ENCODE data around the gene ZNF157.
"Not testable (repeated sequence)": the region's sequence is repeated elsewhere in the genome, so short reads cannot be mapped to it uniquely, and the experiment has no call there.

The ZNF157 gene

DNA sequence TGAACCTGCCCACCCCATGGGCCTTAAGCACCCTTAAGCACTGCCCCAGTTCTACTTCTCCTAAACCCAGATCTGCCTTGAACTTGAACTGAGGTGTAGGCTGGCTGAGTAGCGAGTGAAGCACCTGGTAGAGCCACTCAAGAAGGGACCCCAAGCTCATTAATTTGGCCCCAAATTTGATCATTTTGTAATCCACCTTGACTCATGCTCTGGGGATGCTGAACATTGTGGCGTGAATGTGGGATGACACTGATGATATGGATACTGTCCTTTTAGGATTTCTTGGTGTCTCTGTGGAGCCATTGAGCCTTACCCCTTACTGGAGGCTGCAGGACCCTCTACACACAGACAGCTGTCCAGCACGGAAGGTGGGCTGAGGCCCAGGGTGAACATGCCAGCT lies at the start of gene ZNF157:
Gene ZNF157 (plus strand): TSS at position 301 of the 400 bp plus-strand sequence. CDS start 91 bp downstream, at position 392.
- DNase-seq (ENCODE audit: low read depth) = no peak

DNA sequence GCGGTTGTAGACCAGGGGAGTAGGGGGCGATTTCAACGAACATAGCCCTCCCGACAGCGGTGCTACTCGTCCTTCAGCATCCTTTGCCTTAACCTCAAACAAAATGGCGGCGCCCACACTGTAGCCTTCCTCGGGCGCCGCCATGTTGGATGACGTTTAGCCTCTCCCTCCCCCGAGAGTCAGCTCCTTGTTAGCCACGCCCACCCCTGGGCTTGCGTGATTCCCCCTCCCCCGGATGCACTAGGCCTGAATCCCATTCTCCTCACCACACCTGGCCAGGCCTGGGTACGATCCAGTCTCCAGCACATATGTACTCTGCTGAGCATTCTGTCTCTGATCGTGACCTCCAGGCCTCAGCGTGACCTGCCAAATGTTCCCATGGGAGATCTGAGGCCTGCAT lies 49.0 kb upstream of the ZNF157 start:
- no peak for DNase-seq (ENCODE audit: low read depth)

DNA sequence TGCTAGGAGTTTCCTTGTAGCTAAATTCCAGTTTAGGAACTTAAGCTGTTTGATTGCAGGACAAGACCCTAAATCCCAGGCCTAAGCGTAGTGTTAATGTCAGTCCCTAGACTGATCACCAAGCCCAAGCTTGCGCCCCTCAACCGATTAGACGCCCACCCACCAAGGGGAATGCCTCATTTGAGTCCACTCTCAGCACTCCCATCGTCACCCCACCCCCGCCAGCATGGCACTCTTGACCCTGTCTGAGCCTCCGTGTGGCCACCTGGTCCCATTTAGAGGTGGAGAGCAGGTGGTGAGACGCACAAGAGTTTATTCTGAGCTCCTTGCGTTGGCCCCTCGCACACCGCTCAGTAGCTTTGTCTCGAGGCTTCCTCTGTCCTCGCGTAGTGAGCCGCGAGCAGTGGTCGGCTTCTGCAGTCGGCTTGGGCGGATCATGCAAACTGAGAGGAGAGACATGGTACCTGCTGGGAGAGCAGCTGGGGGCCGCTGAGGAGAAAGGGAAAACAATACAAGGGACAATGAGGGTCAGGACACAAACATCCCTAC lies 48.5 kb upstream of the ZNF157 start:
- DNase-seq (ENCODE audit: low read depth) = no peak

DNA sequence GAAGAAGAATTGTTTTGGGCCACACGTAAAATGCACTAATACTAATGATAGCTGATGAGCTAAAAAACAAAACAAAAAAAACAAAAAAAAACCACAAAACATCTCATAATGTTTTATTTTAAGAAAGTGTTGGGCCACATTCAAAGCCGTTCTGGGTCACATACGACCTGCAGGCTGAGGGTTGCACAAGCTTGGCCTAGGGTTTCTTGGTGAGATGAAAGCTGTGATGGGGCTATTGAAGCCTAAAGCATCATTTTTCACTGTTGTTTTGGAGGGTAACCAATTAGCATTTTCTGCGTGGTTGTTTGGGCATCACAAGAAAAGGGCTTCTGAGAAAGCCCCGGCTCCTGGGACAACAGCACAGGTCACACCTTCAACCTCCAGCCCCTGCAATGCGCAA lies 42.5 kb upstream of the ZNF157 start:
- DNase-seq (ENCODE audit: low read depth) = no peak

DNA sequence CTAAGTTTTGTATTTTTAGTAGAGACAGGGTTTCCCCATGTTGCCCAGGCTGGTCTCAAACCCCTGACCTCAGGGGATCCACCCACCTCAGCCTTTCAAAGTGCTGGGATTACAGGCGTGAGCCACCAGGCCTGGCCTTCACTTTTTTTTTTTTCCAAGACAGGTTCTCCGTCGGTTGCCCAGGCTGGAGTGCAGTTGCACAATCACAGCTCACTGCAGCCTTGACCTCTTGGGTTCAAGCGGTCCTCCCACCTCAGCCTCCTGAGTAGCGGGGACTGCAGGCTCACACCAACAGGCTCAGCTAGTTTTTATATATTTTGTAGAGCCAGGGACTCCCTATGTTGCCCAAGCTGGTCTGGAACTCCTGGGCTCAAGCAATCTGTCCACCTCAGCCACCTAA lies 37.6 kb upstream of the ZNF157 start:
- not testable (repeated sequence) for DNase-seq (ENCODE audit: low read depth)

DNA sequence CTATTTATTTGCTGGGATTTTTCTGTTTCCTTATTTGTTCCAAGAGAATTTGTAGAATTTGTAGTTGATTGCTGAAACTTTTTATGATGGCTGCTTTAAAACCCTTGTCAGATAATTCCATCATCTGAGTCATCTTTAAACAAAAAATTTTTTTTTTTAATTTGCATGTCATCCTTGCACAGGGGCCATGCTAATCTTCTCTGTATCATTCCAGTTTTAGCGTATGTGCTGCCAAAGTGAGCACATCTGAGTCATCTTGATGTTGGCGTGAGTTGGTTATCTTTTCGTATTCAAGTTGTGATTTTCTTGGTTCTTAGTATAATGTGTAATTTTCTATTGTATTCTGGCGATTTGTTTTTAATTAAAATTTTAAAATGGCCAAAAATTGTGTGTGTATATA lies 18.7 kb upstream of the ZNF157 start:
- DNase-seq (ENCODE audit: low read depth) = no peak

DNA sequence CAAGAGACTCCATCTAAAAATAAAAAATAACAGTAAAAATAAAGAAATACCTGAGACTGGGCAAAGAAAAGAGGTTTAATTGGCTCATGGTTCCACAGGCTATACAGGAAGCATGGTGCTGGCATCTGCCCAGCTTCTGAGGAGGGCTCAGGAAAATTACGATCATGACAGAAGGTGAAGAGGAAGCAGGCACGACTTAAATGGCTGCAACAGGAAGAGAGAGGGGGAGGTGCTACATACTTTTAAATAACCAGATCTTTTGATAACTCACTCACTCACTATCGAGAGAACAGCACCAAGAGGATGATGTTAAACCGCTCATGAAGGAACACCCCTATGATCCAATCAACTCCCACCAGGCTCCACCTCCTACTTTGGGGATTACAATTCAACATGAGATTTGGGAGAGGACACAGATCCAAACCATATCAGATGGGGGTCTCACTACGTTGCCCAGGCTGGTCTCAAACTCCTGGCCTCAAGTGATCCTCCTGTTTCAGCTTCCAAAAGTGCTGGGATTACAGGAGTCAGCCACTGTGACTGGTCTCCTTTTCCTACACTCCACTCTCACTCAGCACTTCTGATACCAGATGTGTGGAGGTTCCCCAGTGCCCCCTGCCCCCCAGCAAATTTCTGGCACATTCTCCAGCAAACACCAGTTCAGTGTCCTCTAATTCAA lies 11.9 kb upstream of the ZNF157 start:
- peak; percentile 7 for DNase-seq (ENCODE audit: low read depth)

DNA sequence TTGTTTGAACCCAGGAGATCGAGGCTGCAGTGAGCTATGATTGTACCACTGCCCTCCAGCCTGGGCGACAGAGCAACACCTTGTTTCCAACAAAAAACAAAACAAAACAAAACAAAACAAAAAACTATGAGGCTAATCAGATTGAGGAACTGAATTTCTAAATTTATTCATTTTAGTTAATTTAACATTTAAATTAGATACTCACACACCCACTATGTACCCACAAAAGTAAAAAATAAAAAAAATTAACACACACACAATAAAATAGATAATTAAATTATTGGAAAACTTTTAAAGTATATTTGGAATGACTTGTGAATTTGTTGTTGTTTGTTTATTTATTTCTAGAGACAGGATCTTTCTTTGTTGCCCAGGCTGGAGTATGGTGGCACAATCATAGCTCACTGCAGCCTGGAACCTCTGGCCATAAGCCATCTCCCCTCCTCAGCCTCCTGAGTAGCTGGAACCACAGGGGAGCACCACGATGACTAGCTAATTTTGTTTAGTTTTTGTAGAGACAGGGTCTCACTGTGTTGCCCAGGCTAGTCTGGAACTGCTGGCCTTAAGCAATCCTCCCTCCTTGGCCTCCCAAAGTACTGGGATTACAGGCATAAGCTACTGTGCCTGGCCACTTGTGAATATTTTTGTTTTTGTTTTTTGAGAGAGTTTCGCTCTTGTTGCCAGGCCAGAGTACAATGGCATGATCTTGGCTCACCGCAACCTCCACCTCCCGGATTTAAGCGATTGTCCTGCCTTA lies 9.8 kb upstream of the ZNF157 start:
- DNase-seq (ENCODE audit: low read depth) = no peak

DNA sequence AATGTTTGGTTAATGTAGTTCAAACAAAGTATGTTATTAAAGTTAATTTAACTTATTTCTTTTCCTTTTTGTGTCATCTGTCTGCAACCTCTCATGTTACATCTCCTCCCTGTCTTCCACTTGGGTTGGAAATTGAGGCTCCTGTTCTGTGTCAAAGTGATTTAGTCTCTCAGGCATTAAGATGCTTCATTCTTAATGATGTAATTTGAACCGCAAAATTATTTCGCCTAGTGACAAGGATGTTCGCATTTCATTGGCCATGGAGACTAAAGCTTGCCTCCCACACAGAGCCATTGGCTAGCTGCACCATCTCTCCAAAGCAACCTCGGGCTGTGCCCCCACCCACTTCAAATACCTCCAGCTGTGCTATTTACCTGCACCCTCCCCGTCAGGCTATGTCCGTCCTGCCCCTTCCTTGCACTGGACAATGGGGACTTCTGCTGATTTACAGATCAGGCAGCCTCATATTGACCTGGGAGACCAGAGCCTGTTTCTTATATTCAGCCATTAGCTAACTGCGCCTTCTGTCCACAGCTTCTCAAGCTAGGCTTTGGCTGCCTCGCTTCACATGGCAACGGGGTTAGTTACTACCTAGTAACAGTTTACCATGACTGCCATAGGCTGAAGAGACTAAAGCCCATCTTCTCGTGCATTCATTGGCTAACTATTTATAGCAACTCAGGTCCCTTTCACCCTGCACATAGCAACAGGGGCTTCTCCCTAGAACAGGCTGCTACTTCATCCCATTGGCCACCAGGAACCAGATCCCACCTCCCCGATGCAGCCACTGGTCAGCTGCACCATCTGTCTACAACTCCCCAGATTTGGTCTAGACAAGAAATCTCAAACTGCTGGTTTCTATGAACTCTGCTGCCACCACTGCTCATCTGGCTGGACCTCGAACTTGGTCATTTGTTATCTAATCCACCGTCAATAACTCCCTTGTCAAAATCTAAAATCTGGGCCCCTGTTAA lies 8.6 kb upstream of the ZNF157 start:
- DNase-seq (ENCODE audit: low read depth) = no peak

DNA sequence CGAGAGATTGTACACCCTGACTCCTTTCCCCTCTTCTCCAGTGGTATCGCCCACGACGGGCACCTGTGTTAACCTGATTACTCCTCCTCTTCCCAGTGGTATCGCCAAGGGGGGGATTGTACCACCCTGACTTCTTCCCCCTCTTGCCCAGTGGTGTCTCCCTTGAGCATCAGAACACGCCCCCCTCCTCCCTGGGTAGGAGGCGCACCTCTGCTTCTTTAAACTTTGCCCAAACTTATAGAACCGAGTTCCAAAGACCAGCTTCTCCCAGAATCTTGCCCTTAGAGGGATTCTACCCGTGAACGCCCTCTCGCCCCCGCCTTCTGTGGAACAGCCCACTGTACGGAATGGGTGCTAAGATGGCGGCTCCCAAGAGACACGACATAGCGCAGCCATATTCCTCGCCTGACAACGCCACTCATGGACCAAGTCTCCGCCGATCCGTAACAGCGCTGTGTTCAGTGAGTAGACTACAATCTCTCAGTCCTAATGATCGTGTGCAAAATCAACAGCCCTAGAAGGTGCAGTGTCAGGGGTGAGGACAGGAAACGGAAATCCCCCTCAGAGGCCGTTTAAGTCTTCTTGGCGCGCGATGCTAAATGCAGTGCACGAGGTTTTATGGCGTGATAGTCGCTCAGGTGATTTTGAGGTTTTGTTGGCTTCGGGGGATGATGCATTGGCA lies 4.2 kb upstream of the ZNF157 start:
- DNase-seq (ENCODE audit: low read depth) = peak; percentile 46

DNA sequence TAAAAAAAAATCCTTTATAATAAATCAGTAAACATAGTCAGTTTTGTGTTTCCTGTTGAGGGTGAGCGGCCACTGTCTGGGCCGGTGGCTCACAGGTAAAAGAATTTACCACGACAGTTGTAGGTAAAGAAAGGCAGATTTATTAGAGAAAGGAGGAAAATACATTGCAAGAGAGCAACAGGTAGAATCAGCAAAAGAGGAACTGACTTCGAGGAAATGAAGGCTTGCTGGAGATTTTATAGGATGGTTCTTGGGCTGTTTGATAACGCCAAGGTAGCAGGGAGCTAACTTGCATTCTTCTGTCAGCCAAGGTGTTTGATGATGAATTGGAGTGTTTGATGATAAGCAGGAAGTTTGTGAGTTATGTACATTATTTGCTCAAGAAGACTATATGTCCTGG lies 2.8 kb downstream of the ZNF157 start:
- no peak for DNase-seq (ENCODE audit: low read depth)

DNA sequence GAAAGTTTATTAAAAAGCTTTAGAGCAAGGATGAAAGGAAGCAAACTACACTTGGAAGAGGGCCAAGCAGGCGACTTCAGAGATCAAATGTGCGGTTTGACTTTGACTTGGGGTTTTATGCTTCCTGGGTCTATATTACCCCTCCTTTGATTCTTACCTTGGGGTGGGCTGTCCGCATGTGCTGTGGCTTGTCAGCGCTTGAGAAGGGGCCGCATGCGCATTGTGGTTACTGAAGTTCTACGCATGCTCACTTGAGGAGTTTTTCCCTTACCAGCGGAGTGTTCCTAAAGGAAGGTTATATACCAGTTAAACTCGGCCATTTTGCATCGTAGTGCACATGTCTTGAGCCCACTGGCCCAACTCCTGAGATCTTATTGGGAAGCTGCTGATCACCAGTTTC lies 9.9 kb downstream of the ZNF157 start:
- DNase-seq (ENCODE audit: low read depth) = peak; percentile 40

DNA sequence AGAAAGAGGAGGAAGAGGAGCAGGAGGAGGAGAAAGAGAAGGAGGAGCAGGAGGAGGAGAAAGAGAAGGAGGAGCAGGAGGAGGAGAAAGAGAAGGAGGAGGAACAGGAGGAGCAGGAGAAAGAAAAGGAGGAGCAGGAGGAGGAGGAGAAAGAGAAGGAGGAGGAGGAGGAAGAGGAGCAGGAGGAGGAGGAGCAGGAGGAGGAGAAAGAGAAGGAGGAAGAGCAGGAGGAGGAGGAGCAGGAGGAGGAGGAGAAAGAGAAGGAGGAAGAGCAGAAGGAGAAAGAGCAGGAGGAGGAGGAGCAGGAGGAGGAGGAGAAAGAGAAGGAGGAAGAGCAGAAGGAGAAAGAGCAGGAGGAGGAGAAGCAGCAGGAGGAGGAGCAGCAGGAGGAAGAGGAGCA lies 10.5 kb downstream of the ZNF157 start:
- DNase-seq (ENCODE audit: low read depth) = not testable (repeated sequence)

DNA sequence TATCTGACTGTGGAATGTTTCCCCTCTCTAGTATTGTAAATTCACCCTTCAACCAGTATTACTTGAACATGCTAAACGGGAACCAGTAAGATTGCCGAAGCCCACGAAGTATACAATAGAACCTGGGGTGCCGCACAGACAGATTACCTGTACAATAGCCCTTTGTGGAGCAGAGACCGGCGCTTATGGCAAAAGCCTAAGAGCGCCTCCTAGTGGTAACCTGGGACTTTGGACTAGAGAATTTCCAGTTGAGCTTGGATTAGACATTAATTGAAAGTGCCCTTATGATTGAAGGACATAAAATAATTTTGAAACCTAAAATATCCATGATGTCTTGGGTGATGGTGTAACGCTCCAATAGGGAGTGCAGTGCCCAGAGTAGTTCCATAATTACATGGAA lies 14.1 kb downstream of the ZNF157 start:
- peak; percentile 60 for DNase-seq (ENCODE audit: low read depth)

DNA sequence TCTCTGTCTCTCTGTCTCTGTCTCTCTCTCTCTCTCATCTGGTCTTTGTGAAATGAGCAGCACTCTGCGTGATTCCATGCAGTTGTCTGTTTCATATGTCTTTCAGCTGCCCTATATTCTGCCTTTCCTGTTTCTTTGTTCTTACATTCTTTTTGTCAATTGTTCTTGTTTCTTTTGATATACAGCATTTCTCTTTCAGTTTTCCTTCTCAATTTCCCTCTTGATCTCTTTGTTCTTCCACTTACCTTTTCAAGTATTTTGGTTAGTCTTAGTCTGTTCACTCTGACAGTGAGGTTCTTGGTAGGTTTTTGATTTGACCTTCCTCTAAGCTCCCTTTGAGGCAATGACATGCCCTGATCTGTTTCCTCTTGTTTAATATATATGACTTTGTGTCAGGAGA lies 20.4 kb downstream of the ZNF157 start:
- DNase-seq (ENCODE audit: low read depth) = no peak

DNA sequence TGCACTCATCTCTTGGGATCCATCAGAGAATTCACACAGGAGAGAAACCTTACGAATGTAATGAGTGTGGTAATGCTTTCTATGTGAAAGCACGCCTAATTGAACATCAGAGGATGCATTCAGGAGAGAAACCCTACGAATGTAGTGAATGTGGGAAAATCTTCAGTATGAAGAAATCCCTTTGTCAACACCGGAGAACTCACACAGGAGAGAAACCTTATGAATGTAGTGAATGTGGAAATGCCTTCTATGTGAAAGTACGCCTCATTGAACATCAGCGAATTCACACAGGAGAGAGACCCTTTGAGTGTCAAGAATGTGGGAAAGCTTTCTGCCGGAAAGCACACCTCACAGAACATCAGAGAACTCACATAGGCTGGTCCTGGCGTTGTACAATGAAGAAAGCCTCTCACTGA lies 42.8 kb downstream of the ZNF157 start:
- DNase-seq (ENCODE audit: low read depth) = no peak

DNA sequence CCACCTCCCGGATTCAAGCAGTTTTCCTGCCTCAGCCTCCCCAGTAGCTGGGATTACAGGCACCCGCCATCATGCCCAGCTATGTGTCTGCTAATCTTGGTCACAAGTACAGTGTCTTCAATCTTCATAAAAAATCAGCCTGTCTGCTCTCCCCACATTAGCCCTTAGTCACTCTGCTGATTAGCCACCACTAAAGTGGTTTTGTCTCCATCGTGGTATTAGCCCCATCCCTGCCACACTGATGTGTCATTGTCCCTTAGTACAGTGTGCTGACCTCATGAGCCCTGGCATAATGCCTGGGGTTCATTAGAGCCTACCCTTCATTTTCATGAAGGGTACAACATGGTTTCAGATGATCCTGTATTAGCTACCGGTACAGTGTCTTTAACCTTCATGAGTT lies 49.9 kb downstream of the ZNF157 start:
- DNase-seq (ENCODE audit: low read depth) = no peak

DNA sequence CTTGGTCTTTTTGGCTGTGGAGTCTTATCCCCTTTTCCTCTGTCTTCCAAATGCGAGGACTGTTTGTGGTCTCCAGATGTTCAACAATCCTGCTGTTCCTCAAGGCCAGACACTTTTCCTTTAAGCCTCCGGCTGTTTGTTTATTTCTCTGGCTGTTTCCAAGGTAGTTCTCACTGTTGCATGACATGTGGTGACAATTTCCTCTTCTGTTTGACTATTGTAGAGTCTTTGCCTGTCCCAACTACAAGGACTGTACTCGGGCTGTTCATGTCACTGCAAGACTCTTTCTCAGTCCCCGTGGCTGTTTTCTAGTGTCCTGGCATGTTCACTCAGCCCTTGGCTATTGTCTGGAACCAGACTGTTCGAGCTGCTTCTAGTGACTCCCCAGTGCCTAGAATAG lies 50.6 kb downstream of the ZNF157 start:
- no peak for DNase-seq (ENCODE audit: low read depth)

DNA sequence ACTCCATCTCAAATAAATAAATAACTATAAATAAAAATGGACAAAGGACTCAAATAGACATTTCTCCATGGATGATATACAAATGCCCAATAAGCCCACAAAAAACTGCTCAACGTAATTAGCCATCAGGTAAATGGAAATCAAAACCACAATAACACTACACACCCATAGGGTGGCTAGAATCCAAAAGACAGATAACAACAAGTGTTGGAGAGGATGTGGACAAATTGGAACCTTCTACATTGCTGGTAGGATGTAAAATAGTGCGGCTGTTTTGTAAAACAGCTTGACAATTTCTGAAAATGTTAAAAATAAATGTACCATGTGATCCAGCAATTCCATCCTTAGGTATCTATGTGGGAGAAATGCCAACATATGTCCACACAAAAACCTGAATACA lies 52.1 kb downstream of the ZNF157 start:
- no peak for DNase-seq (ENCODE audit: low read depth)

DNA sequence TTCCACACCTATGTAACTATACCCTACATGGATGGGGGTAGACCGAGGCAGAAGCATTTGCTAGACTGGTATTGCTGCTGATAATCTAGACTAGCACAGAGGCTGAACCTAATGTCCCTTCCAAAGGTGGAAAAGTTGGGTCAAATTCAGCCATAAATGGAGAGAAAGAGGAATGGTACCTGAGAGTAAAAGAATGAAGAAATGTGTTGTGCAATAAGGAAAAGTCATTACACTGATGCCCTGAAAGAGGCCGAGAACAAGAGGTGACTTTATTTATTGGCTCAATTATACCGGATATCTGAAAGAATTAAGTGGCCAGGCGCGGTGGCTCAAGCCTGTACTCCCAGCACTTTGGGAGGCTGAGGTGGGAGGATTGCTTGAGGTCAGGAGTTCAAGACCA lies 60.5 kb downstream of the ZNF157 start:
- no peak for DNase-seq (ENCODE audit: low read depth)

DNA sequence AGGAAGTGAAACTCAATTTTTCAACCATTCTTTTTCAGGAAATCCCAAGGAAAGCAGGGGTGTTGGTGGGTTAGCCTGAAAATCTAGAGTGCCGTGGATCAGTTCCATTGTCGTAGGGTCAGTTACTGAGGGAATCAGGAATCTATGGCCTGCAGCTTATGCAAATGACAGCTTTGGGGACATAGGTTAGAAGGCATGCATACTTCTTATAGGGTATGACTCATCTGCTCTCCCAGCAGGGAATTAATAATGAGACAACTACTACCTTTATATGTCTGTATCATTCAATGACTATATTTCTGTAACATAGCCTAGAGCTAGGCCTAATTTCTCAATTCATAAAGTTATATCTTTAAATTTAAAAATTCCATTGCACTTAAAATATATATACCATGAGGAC lies 76.1 kb downstream of the ZNF157 start:
- DNase-seq (ENCODE audit: low read depth) = no peak

DNA sequence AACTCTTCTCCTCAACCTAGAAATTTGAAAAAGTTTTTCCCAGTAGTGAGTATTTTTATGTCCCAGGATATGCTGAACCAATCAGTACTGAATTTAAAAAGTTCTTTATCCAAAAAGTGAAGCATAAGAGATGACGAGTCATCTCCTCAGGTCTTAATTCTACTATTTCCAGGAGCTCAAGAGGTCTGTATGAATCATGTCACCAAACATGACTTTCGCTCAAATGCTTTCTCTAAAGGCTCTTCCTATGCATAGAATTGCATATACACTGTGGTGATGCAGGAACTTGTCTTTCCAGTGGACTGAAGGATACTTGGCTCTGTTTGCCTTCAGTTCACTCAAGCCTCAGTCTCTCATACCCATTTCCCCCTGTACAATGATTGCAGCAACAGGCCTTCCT lies 76.6 kb downstream of the ZNF157 start:
- DNase-seq (ENCODE audit: low read depth) = no peak
